Astrocyte of the cerebellum (primary cell): ENCODE results near the gene LRFN5.

Experiments used
- DNase-seq: peaks from one replicate; pipeline ENCODE4 v3.0.0-alpha.2; 2011; ENCODE audit warnings: low read depth
- H3K4me3 ChIP-seq: 2 replicates; pipeline ENCODE4 v1.5.1; 2011; ENCODE audit warnings: mild to moderate bottlenecking, low read depth, low read length, moderate library complexity
- in situ Hi-C: cut with HindIII; loops from 2 replicates; pipeline ENCODE4 v1.10.0; 2017; ENCODE audit warnings: low sequenced_read_pairs
- TF ChIP-seq, protein P1 (sequence below): IDR thresholded peaks from 2 replicates; pipeline ENCODE4 v1.5.1; 2012; ENCODE audit warnings: low read length, low read depth, moderate library complexity, mild to moderate bottlenecking; ENCODE audit errors: missing control alignments

Gene LRFN5

GRCh38 chr14:41609704-41610183 lies 3.1 kb downstream of the LRFN5 start:
- in situ Hi-C loops = no loop called here
- TF ChIP-seq, protein P1, sequence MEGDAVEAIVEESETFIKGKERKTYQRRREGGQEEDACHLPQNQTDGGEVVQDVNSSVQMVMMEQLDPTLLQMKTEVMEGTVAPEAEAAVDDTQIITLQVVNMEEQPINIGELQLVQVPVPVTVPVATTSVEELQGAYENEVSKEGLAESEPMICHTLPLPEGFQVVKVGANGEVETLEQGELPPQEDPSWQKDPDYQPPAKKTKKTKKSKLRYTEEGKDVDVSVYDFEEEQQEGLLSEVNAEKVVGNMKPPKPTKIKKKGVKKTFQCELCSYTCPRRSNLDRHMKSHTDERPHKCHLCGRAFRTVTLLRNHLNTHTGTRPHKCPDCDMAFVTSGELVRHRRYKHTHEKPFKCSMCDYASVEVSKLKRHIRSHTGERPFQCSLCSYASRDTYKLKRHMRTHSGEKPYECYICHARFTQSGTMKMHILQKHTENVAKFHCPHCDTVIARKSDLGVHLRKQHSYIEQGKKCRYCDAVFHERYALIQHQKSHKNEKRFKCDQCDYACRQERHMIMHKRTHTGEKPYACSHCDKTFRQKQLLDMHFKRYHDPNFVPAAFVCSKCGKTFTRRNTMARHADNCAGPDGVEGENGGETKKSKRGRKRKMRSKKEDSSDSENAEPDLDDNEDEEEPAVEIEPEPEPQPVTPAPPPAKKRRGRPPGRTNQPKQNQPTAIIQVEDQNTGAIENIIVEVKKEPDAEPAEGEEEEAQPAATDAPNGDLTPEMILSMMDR = peak; percentile 47
- DNase-seq = no peak
- peak overlapping the region; percentile 65 for H3K4me3 ChIP-seq

GRCh38 chr14:41615011-41615595 lies 8.4 kb downstream of the LRFN5 start:
- in situ Hi-C loops = no loop called here
- H3K4me3 ChIP-seq = no peak overlapping the region
- TF ChIP-seq, protein P1 = no peak
- DNase-seq = no peak

GRCh38 chr14:41623736-41624135 lies 17.1 kb downstream of the LRFN5 start:
- in situ Hi-C loops = no loop called here
- no peak overlapping the region for H3K4me3 ChIP-seq
- TF ChIP-seq, protein P1 = no peak
- DNase-seq = no peak

DNA sequence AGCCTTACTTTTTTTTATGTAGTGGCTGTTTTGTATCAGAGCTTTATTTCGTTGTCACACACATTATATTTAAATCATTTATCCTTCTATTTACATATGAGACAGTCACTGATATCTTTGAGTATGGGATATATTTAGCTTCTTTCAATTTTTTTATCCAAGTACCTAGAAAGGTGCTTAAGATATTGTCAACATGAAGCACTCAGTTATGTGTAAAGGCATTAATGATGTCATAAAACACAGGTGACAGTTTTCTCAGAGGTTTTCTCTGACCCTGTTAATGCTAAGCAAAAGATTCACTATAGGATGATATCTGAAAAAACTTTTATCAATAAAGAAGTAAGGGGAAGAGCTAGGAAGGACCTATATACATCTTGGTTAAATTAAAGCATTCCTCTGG lies 23.2 kb downstream of the LRFN5 start:
- H3K4me3 ChIP-seq = no peak overlapping the region
- TF ChIP-seq, protein P1 = no peak
- DNase-seq = no peak
- in situ Hi-C loops = no loop called here

- in situ Hi-C loops = no loop called here
- TF ChIP-seq, protein P1 = no peak
- H3K4me3 ChIP-seq = no peak overlapping the region
- no peak for DNase-seq
Observed at GRCh38 chr14:41634286-41634685, 27.6 kb downstream of the LRFN5 start.

GRCh38 chr14:41636492-41637392 lies 30.1 kb downstream of the LRFN5 start:
- TF ChIP-seq, protein P1 = no peak
- DNase-seq = no peak
- H3K4me3 ChIP-seq = no peak overlapping the region
- in situ Hi-C loops = no loop called here
